HEK293T (cell line): ENCODE measurements around the gene ATOH7.

ENCODE experiments used
- CTCF ChIA-PET: fragments of 350-600 bp; formaldehyde crosslinking; extraction: SDS; loops from one replicate; lab custom pipeline; 2021; ENCODE audit warnings: antibody characterized with exemption, inconsistent platforms; lab: Yijun Ruan, JAX
- POLR2A ChIA-PET: fragments of 350-600 bp; formaldehyde crosslinking; extraction: SDS; loops from one replicate; lab custom pipeline; 2020; ENCODE audit warnings: antibody characterized with exemption, inconsistent platforms; lab: Yijun Ruan, JAX
- DNase-seq: peaks from one replicate; pipeline ENCODE4 v3.0.0; 2012; ENCODE audit warnings: mixed read lengths; ENCODE audit errors: extremely low spot score
- ARNT ChIP-seq: fragments of 450-650 bp; IDR thresholded peaks from 2 replicates; pipeline ENCODE4 v1.6.1; 2017; ENCODE audit warnings: mild to moderate bottlenecking
- BHLHE40 ChIP-seq: fragments of 450-650 bp; IDR thresholded peaks from 2 replicates; pipeline ENCODE4 v1.6.1; 2016; ENCODE audit warnings: mild to moderate bottlenecking, moderate library complexity, borderline replicate concordance
- CTBP1 ChIP-seq: fragments of 450-650 bp; IDR thresholded peaks from 2 replicates; pipeline ENCODE4 v1.6.1; 2016; ENCODE audit warnings: borderline replicate concordance
- ELF4 ChIP-seq: fragments of 450-650 bp; IDR thresholded peaks from 2 replicates; pipeline ENCODE4 v1.6.1; 2017; ENCODE audit warnings: antibody characterized with exemption
- FOXA1 ChIP-seq: fragments of 450-650 bp; IDR thresholded peaks from 2 replicates; pipeline ENCODE4 v1.6.1; 2016; ENCODE audit warnings: mild to moderate bottlenecking
- FOXK2 ChIP-seq: fragments of 450-650 bp; IDR thresholded peaks from 2 replicates; pipeline ENCODE4 v1.6.1; 2016; ENCODE audit warnings: mild to moderate bottlenecking
- FOXM1 ChIP-seq: fragments of 450-650 bp; IDR thresholded peaks from 2 replicates; pipeline ENCODE4 v1.6.1; 2017; ENCODE audit warnings: mild to moderate bottlenecking, borderline replicate concordance
- HDGF ChIP-seq: fragments of 450-650 bp; IDR thresholded peaks from 2 replicates; pipeline ENCODE4 v1.6.1; 2017; ENCODE audit warnings: antibody characterized with exemption, borderline replicate concordance
- L3MBTL2 ChIP-seq: fragments of 450-650 bp; conservative IDR thresholded peaks from 2 replicates; pipeline ENCODE4 v1.6.1; 2016; ENCODE audit warnings: mild to moderate bottlenecking
- LEF1 ChIP-seq: fragments of 450-650 bp; IDR thresholded peaks from 2 replicates; pipeline ENCODE4 v1.6.1; 2017; ENCODE audit warnings: mild to moderate bottlenecking, borderline replicate concordance
- NFRKB ChIP-seq: fragments of 450-650 bp; IDR thresholded peaks from 2 replicates; pipeline ENCODE4 v1.6.1; 2016; ENCODE audit warnings: mild to moderate bottlenecking, moderate library complexity
- PKNOX1 ChIP-seq: fragments of 450-650 bp; IDR thresholded peaks from 2 replicates; pipeline ENCODE4 v1.6.1; 2016
- SP1 ChIP-seq: fragments of 450-650 bp; IDR thresholded peaks from 2 replicates; pipeline ENCODE4 v1.6.1; 2017
- SUZ12 ChIP-seq: fragments of 450-650 bp; IDR thresholded peaks from 2 replicates; pipeline ENCODE4 v1.6.1; 2016; ENCODE audit warnings: mild to moderate bottlenecking
- TARDBP ChIP-seq: fragments of 450-650 bp; IDR thresholded peaks from 2 replicates; pipeline ENCODE4 v1.6.1; 2016
- ZNF384 ChIP-seq: fragments of 450-650 bp; IDR thresholded peaks from 2 replicates; pipeline ENCODE4 v1.6.1; 2016

ATOH7 gene

GRCh38 chr10:68222391-68222790 lies 9.5 kb downstream of the ATOH7 start:
- ChIA-PET CTCF (interaction anchor here (2.2 kb wide), 1 partner anchor 10 kb away, joined by 7 read pairs; no protein-coding TSS in a partner anchor), POLR2A (interaction anchor here (1.3 kb wide), 1 partner anchor 9 kb away, joined by 4 read pairs; no protein-coding TSS in a partner anchor)
- TF ChIP-seq NFRKB: no peak
- TF ChIP-seq FOXK2: no peak
- DNase-seq: no peak

- TF ChIP-seq BHLHE40 (no peak), FOXK2 (no peak)
- no peak for DNase-seq
- CTCF ChIA-PET: no interaction called here
- POLR2A ChIA-PET: no interaction called here
Observed at GRCh38 chr10:68221196-68221595, 10.7 kb downstream of the ATOH7 start.

GRCh38 chr10:68218786-68219185 lies 13.1 kb downstream of the ATOH7 start:
- no peak for DNase-seq
- ChIA-PET POLR2A (interaction anchor here (1.1 kb wide), 1 partner anchor 113 kb away, joined by 3 read pairs; the partner anchor contains the start of gene HNRNPH3), CTCF (no interaction called here)
- no peak for TF ChIP-seq NFRKB
- TF ChIP-seq ZNF384: no peak
- no peak for TF ChIP-seq L3MBTL2
- TF ChIP-seq SP1: no peak

GRCh38 chr10:68212721-68213352 lies 19.1 kb downstream of the ATOH7 start:
- DNase-seq: peak; percentile 33
- TF ChIP-seq CTBP1 (no peak), NFRKB (no peak), PKNOX1 (no peak), SUZ12 (no peak), FOXA1 (no peak), FOXM1 (no peak), ZNF384 (no peak), HDGF (no peak), ARNT (no peak), TARDBP (no peak), BHLHE40 (no peak)
- ChIA-PET POLR2A (interaction anchor here (0.7 to 1.0 kb wide), 3 partner anchors 118 to 136 kb away, joined by 3 read pairs; partner anchors contain the start of gene HNRNPH3), CTCF (interaction anchor here (0.7 to 2.0 kb wide), 18 partner anchors 10 to 425 kb away, joined by 3 to 24 read pairs (median 4); partner anchors contain the start of genes ATOH7 and HNRNPH3)

- ChIA-PET CTCF (interaction anchor here (1.5 kb wide), 1 partner anchor 12 kb away, joined by 7 read pairs; no protein-coding TSS in a partner anchor), POLR2A (no interaction called here)
- no peak for DNase-seq
- TF ChIP-seq ARNT (no peak), SP1 (no peak), TARDBP (no peak), FOXM1 (no peak), CTBP1 (no peak), ELF4 (no peak), LEF1 (no peak), L3MBTL2 (no peak), NFRKB (no peak), HDGF (no peak)
Observed at GRCh38 chr10:68211669-68212068, 20.2 kb downstream of the ATOH7 start.

GRCh38 chr10:68208424-68209042 lies 23.4 kb downstream of the ATOH7 start:
- peak; percentile 70 for DNase-seq
- ChIA-PET POLR2A (no interaction called here), CTCF (interaction anchor here (1.1 to 1.7 kb wide), 3 partner anchors 41 to 420 kb away, joined by 3 to 6 read pairs (median 5); no protein-coding TSS in a partner anchor)
- TF ChIP-seq LEF1: no peak
- no peak for TF ChIP-seq SUZ12
- TF ChIP-seq FOXA1: no peak
- no peak for TF ChIP-seq L3MBTL2
- no peak for TF ChIP-seq BHLHE40
- no peak for TF ChIP-seq PKNOX1
- no peak for TF ChIP-seq NFRKB
- no peak for TF ChIP-seq ZNF384
- no peak for TF ChIP-seq FOXM1
- TF ChIP-seq ELF4: no peak
- TF ChIP-seq HDGF: no peak
- TF ChIP-seq TARDBP: no peak
- no peak for TF ChIP-seq FOXK2

GRCh38 chr10:68202960-68203353 lies 29.0 kb downstream of the ATOH7 start:
- CTCF ChIA-PET: no interaction called here
- TF ChIP-seq SUZ12 (no peak), PKNOX1 (no peak), FOXA1 (no peak), BHLHE40 (no peak), SP1 (no peak)
- no peak for DNase-seq
- POLR2A ChIA-PET: no interaction called here
